ENCODE measurements around the gene PP2D1. TPM values are rescaled to one million over a fixed set of nuclear protein-coding genes. Genes with fewer than 3 reads are reported as not detected.

PP2D1 gene
- total and polyA plus RNA-seq, 8 donors = 0.83 to 1.2 (median 1.1) TPM; not detected in 2

- H3K27ac ChIP-seq = peak overlapping the region; percentile 42 to 81
- intact Hi-C loops (cut with DNase I) = no loop called here
- peak; percentile 76 for ATAC-seq
- H3K4me3 ChIP-seq = no peak overlapping the region
- peak in 2 of 4 donors; percentile 56 to 60 for DNase-seq
- no peaks in the 10 kb centered on the region for H3K36me3 ChIP-seq
- TF ChIP-seq CTCF (IDR thresholded peaks at IDR 0.05) = no peak
- H3K27me3 ChIP-seq = no peaks in the 10 kb centered on the region
- H3K9me3 ChIP-seq = no peaks in the 10 kb centered on the region
- H3K4me1 ChIP-seq = peaks cover 28 to 63% of the 10 kb centered on the region in 2 donors
These were observed 44.9 kb upstream of the PP2D1 start for GRCh38 chr3:20056725-20057611.

DNA sequence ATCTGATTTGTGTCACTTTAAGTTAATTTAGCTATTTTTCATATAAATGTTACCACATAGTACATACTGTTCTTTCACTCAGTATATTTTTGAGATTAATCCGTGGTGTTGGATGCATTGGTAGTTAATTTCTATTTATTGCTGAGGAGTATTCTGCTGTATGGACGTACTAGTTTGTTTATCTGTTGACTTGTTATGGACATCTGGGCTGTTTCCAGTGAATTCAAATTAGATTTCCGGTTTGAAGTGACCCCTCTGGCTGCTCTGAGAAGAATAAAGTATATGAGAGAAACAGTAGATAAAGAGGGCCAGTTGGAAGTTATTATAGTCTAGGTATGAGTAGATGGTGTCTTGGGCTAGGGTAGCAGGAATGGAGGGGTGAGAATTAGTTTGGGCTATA, 43.8 kb upstream of the PP2D1 start:
- ATAC-seq = no peak
- DNase-seq = no peak
- H3K36me3 ChIP-seq = no peaks in the 10 kb centered on the region
- intact Hi-C loops (cut with DNase I) = no loop called here
- H3K4me1 ChIP-seq = peaks cover 28 to 55% of the 10 kb centered on the region in 2 donors
- no peaks in the 10 kb centered on the region for H3K27me3 ChIP-seq
- H3K9me3 ChIP-seq = no peaks in the 10 kb centered on the region
- H3K4me3 ChIP-seq = no peak overlapping the region
- no peak for TF ChIP-seq CTCF (IDR thresholded peaks at IDR 0.05)
- H3K27ac ChIP-seq = peak overlapping the region in 1 of 2 donors; percentile 81

GRCh38 chr3:20055020-20055775, 43.1 kb upstream of the PP2D1 start:
- no peaks in the 10 kb centered on the region for H3K27me3 ChIP-seq
- H3K4me1 ChIP-seq = peaks cover 28 to 53% of the 10 kb centered on the region in 2 donors
- H3K27ac ChIP-seq = peak overlapping the region in 1 of 2 donors; percentile 81
- intact Hi-C loops (cut with DNase I) = no loop called here
- no peaks in the 10 kb centered on the region for H3K36me3 ChIP-seq
- DNase-seq (no peak), ATAC-seq (no peak)
- no peaks in the 10 kb centered on the region for H3K9me3 ChIP-seq
- no peak overlapping the region for H3K4me3 ChIP-seq
- no peak for TF ChIP-seq CTCF (IDR thresholded peaks at IDR 0.05)

GRCh38 chr3:20054549-20054987, 42.5 kb upstream of the PP2D1 start:
- ATAC-seq (peak; percentile 61), DNase-seq (peak in 1 of 4 donors; percentile 39)
- Histone ChIP-seq H3K4me3 (no peak overlapping the region), H3K9me3 (no peaks in the 10 kb centered on the region), H3K27me3 (no peaks in the 10 kb centered on the region), H3K36me3 (no peaks in the 10 kb centered on the region), H3K4me1 (peaks cover 28 to 53% of the 10 kb centered on the region in 2 donors), H3K27ac (peak overlapping the region in 1 of 2 donors; percentile 81)
- no peak for TF ChIP-seq CTCF (IDR thresholded peaks at IDR 0.05)
- intact Hi-C loops (cut with DNase I) = no loop called here

GRCh38 chr3:20052851-20053250, 40.8 kb upstream of the PP2D1 start:
- no peak for ATAC-seq
- peaks cover 28 to 50% of the 10 kb centered on the region in 2 donors for H3K4me1 ChIP-seq
- H3K4me3 ChIP-seq = no peak overlapping the region
- no peak for TF ChIP-seq CTCF (IDR thresholded peaks at IDR 0.05)
- intact Hi-C loops (cut with DNase I) = no loop called here
- H3K27ac ChIP-seq = no peak overlapping the region
- no peaks in the 10 kb centered on the region for H3K36me3 ChIP-seq
- no peaks in the 10 kb centered on the region for H3K27me3 ChIP-seq
- no peak for DNase-seq
- H3K9me3 ChIP-seq = no peaks in the 10 kb centered on the region
